GM12872 (cell line): ENCODE measurements around the gene NOP14.

Experiments used
- TF ChIP-seq, protein P1 (sequence below): IDR thresholded peaks from 3 replicates; pipeline ENCODE4 v1.5.1; 2011; ENCODE audit warnings: low read depth, mild to moderate bottlenecking, low read length, moderate library complexity; ENCODE audit not compliant: insufficient read depth

NOP14 gene

DNA sequence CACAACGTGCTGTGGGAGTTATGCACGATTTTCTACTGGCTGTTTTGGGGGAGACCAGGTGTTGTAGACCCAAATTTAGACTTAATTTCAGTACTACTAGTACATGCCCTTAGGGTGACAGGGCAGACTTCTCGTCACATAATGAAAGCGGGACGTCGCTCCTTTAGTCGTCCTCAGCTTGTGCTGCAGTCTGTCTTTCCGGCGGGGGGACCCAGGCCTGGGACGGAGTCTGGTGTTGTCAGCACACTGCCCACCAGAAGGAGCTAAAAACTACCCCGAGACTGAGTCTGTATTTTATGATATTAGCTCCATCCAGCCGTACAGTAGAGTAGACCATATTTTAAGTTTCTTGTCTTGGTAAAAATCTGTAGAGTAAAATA lies 35.5 kb downstream of the NOP14 start:
- TF ChIP-seq, protein P1, sequence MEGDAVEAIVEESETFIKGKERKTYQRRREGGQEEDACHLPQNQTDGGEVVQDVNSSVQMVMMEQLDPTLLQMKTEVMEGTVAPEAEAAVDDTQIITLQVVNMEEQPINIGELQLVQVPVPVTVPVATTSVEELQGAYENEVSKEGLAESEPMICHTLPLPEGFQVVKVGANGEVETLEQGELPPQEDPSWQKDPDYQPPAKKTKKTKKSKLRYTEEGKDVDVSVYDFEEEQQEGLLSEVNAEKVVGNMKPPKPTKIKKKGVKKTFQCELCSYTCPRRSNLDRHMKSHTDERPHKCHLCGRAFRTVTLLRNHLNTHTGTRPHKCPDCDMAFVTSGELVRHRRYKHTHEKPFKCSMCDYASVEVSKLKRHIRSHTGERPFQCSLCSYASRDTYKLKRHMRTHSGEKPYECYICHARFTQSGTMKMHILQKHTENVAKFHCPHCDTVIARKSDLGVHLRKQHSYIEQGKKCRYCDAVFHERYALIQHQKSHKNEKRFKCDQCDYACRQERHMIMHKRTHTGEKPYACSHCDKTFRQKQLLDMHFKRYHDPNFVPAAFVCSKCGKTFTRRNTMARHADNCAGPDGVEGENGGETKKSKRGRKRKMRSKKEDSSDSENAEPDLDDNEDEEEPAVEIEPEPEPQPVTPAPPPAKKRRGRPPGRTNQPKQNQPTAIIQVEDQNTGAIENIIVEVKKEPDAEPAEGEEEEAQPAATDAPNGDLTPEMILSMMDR: no peak

DNA sequence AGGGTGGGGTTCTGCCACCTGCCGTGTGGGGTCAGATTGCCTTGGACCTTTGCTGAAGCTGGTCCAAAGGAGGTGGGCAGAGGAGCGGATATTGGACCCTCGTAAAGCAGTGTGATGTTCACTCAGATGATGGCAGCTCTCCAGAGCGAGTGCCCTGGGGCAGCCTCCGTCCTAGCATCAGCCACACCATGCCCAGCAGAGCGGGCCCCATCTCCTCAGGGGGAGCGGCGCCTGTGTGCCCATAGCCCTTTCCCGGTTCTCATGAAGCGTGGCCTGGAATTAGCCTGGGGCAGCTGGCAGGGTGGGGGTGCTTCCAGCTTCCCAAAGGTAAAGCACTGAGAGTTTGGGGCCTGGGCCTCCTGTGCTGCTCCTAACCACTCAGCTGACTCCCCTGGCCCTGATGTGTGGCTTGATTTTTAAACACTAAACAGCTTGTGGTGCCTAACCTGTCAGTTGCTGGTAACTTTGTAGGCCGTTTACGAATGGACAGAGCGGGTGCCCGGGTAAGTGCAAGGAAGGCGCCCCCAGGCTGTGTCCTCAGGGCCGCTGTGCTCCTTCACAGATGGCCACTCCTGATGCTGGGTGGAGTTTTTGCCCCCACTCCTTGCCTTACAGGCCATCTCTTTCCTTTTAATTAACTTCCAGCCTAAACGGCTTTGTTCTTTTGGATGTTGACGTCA lies 36.0 kb downstream of the NOP14 start:
- TF ChIP-seq, protein P1: no peak

DNA sequence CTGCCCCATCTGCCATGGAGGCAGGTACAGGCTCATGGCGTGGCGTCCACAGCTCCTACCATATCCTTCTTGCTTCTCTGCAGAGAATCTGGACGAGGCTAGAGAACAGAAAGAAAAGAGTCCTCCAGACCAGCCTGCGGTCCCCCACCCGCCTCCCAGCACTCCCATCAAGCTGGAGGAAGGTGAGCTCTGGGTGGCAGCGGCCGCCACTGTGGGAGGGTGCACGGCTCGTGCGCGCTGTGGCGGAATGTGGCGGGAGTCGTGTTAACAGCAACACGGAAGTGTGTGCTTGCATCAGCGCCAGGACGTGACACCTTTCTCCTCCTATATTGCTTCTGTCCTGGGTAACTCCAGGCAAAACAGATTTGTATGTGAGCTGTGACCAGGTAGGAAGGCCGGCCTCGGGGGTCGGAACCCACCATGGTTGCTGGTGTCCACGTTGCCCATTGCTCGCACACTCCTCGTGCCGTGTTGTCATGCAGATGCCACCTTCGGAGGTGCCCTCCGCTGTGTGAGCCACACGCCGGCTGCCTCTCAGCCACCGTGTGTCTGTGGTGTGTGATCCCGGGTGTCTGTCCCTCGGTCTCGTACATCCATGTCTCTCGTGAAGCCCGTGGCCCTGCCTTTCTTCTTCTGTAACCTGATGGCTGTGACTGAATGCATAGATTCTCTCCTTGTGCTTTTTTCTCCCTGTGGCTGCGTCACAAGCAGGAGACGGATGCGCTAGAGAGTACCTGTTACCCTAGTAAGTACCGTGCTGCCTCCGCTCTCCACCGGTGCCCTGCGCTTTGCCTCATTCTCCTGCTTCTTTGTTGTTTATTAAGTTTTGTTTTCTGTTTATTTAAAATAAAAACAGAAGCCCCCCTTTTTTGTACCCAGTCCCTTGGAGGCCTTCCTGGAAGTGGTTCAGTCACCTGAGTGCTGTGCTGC lies 37.0 kb downstream of the NOP14 start:
- TF ChIP-seq, protein P1: no peak

DNA sequence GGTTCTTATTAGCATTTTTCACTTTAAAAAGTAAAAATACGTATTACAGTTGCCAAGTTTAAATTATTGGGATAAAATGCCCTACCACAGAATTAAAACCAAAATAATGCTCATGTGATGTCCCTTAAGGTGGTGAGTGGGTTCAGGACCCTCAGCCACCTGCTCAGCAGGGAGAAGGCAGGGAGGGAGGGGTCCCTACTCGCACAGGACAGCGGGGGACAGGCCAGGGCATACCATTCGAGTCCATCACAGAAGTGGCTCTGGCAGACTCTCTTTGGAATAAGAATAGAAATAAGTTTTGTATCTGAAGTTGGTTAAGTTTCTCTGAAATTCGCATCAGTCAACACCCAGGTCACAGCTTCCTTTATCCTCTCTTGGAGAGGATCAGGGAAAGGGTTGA lies 37.7 kb downstream of the NOP14 start:
- TF ChIP-seq, protein P1: no peak

DNA sequence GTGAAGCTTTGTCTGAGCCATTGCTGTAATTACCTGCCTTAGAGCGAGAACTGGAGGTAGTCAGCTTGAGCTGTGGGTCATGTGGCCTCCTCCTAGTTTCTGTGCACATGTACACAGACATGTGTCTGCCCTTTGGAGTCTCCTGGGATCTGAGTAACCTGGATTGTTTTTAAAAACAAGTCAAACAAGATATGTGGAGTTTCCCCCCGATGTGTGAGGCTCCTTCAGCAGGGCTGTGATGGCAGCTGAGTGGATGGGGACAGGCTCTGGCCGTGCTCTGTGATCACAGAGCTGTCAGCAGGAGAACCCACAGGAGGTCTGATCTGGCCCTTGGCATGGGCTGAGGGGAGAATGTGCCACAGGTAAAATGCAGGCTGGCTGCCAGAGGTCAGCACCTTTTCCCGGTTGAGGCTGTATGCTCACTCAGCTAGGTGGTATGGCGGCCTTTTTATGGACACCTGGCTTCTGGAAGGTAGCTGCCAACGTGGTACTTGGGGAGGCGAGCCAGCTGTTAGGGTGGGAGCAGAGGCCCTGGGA lies 38.4 kb downstream of the NOP14 start:
- TF ChIP-seq, protein P1: no peak

DNA sequence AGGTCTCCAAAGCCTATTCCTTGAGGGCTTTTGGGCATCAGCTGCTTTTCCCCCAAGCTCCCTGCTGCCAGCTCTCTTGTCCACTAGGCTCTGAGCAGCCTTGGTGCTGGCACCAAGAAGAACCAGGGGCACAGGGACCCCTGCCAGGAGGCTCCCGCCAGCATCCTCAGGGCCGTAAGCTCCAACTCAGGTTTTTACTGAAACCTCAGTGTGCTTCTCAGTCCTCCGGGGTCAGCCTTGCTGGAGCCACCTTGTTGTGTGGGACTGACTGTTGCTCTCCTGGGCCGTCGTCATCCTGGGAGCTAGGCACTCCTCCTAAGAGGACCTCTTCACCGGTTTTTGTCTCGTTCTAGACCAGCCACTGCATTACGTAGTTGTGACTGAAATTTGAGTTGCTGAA lies 38.9 kb downstream of the NOP14 start:
- TF ChIP-seq, protein P1: no peak

DNA sequence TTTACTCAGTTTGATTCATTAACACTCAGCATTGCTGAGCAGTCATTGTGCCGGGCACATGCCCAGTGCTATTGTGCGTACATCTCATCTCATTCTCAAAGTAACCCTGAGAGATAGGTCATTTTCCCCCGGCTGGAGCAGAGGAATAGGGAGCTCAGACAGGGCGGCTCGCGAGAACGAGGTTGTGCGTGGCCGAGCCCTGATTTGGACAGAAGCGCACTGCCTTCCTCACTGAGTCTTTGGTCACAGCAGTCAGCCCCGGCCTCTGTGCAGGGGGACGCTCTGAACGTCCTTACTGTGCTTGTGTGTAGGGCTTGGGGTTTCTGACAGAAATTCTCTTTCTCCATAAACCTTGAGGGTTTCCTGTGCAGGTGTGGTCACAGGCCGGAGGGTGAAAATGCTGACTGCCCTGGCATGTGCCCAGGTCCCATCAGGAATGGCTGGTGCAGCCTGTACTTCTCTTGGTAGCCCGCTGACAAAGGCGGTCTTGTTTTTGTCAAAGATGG lies 39.5 kb downstream of the NOP14 start:
- TF ChIP-seq, protein P1: no peak
